K562 (cell line): ENCODE measurements around the gene SEMA6B. TPM values are rescaled to one million over a fixed set of nuclear protein-coding genes. Genes with fewer than 3 reads are reported as not detected.

Experiments used
- ATAC-seq: fragments of 200-7000 bp; cut with Tn5 transposase; 3 replicates; pipeline ENCODE4 v1.9.1; 2020; ENCODE audit warnings: moderate library complexity
- BruUV-seq: library from RNA; stranded (reverse); fragments of 400-500 nt; replicated peaks from 2 replicates; lab custom pipeline; 2021; lab: Mats Ljungman, UMichigan
- CTCF ChIA-PET: fragments of 300-600 bp; formaldehyde crosslinking; extraction: SDS; loops from one replicate; lab custom pipeline; 2021; ENCODE audit warnings: low intra/inter-chr PET ratio; lab: Yijun Ruan, JAX
- POLR2A ChIA-PET: fragments of 300-600, 350-650 bp; sonication (Branson Sonifier 250); formaldehyde crosslinking; extraction: SDS; loops from one replicate; lab custom pipeline; 2021; ENCODE audit warnings: antibody characterized with exemption, inconsistent platforms; lab: Yijun Ruan, JAX
- DNase-seq, 4 experiments: peaks; one replicate each; pipeline versions ENCODE4 v3.0.0 to v3.0.0-alpha.2; 2011 to 2018; ENCODE audit warnings: low spot score in 3 of 4, mixed read lengths in 3 of 4; ENCODE audit errors: extremely low read depth in 1 of 4
- FAIRE-seq: peaks from 2 replicates; lab custom pipeline; 2011; peaks lifted over from hg19 to GRCh38; lab: Jason Lieb, UNC
- H2AFZ ChIP-seq: 2 replicates; pipeline ENCODE4 v1.6.0; 2011; ENCODE audit warnings: low read depth, low read length, control low read depth, inconsistent platforms
- H3K27ac ChIP-seq: fragments of 200-600 bp; 3 replicates; pipeline ENCODE4 v1.8.0; 2011; ENCODE audit warnings: low read depth, mild to moderate bottlenecking, control low read depth, inconsistent platforms, low read length, moderate library complexity, mixed read lengths; ENCODE audit errors: extremely low read depth
- H3K27me3 ChIP-seq, 2 experiments: fragments of 300-600 bp in 1 of 2; 2 replicates in 1 of 2; 3 replicates in 1 of 2; pipeline versions ENCODE4 v1.6.0 to v1.8.0; 2011; ENCODE audit warnings: inconsistent platforms in 2 of 2, low read length in 2 of 2, mild to moderate bottlenecking in 1 of 2, mixed read lengths in 1 of 2, moderate library complexity in 1 of 2; ENCODE audit not compliant: control insufficient read depth in 2 of 2, insufficient read depth in 2 of 2
- H3K36me3 ChIP-seq: fragments of 300-600 bp; 3 replicates; pipeline ENCODE4 v1.8.0; 2011; ENCODE audit warnings: mild to moderate bottlenecking, low read length, inconsistent platforms; ENCODE audit not compliant: control insufficient read depth, insufficient read depth
- H3K4me1 ChIP-seq, 2 experiments: fragments of 200-600 bp in 1 of 2; replicated peaks in 1 of 2; 2 replicates in 1 of 2; 3 replicates in 1 of 2; pipeline versions ENCODE4 v1.5.1 to v1.8.0; 2011; ENCODE audit warnings: inconsistent platforms in 2 of 2, low read length in 2 of 2, mild to moderate bottlenecking in 1 of 2, mixed read lengths in 1 of 2, moderate library complexity in 1 of 2; ENCODE audit not compliant: control insufficient read depth in 2 of 2, insufficient read depth in 2 of 2
- H3K4me2 ChIP-seq: 2 replicates; pipeline ENCODE4 v1.6.1; 2011; ENCODE audit warnings: low read length, control low read depth, inconsistent platforms, mixed read lengths; ENCODE audit not compliant: insufficient read depth
- H3K4me3 ChIP-seq: fragments of 200-600 bp; sonication (generic), shearing (Covaris generic); 2 replicates; pipeline ENCODE4 v1.5.1; 2016; ENCODE audit warnings: control low read depth, inconsistent platforms
- H3K79me2 ChIP-seq: fragments of 200-600 bp; 3 replicates; pipeline ENCODE4 v1.8.0; 2011; ENCODE audit warnings: low read length, inconsistent platforms; ENCODE audit not compliant: control insufficient read depth, insufficient read depth
- H3K9ac ChIP-seq, 2 experiments: 2 replicates each; pipeline versions ENCODE4 v1.6.0 to v1.6.1; 2011; ENCODE audit warnings: low read depth in 2 of 2, low read length in 2 of 2, control low read depth in 1 of 2, inconsistent platforms in 1 of 2, mild to moderate bottlenecking in 1 of 2, mixed read lengths in 1 of 2; ENCODE audit not compliant: insufficient read depth in 1 of 2
- H3K9me1 ChIP-seq: one replicate; pipeline ENCODE4 v1.6.0; 2011; ENCODE audit warnings: inconsistent platforms, mild to moderate bottlenecking, low read length, moderate library complexity; ENCODE audit not compliant: control insufficient read depth, insufficient read depth
- H3K9me3 ChIP-seq: replicated peaks from 2 replicates; pipeline ENCODE4 v1.5.1; 2011; ENCODE audit warnings: low read depth, low read length, inconsistent platforms; ENCODE audit not compliant: control insufficient read depth, insufficient read depth
- H4K20me1 ChIP-seq: replicated peaks from 2 replicates; pipeline ENCODE4 v1.6.1; 2011; ENCODE audit warnings: low read length, inconsistent platforms, mixed read lengths; ENCODE audit not compliant: control insufficient read depth, insufficient read depth
- DNMT1 ChIP-seq: fragments of 450-650 bp; IDR thresholded peaks from 2 replicates; pipeline ENCODE4 v1.6.1; 2016; ENCODE audit warnings: antibody characterized with exemption, mild to moderate bottlenecking
- ZFP36 ChIP-seq: fragments of 150-350 bp; IDR thresholded peaks from 2 replicates; pipeline ENCODE4 v1.6.1; 2018; ENCODE audit warnings: low read length, low read depth; ENCODE audit not compliant: partially characterized antibody
- WGBS: fragments of 100-300 bp; shearing (Covaris generic); methylation state at CpG from one replicate; pipeline ENCODE4 v1.1.6; 2016; ENCODE audit warnings: low coverage, mixed read lengths; ENCODE audit not compliant: insufficient coverage; ENCODE audit errors: missing lambda C conversion rate; 5-methylcytosine and 5-hydroxymethylcytosine counted together
- in situ Hi-C: fragments of 300-500 bp; cut with MboI; formaldehyde crosslinking; loops from 4 replicates; pipeline ENCODE4 v1.15.0; 2018; ENCODE audit warnings: inconsistent platforms, mixed read lengths
- intact Hi-C: fragments of 100-400 bp; cut with micrococcal nuclease; formaldehyde crosslinking; loops from 2 replicates; pipeline ENCODE4 v1.14.2; 2022
- polyA plus RNA-seq, 8 experiments: library from polyadenylated mRNA; depleted of rRNA in 4 of 8; stranded (reverse) in 5 of 8; unstranded in 3 of 8; fragments of >200 nt; fragmentation: Nextera tagmentation in 2 of 8; fragmentation: Illumina TruSeq in 1 of 8; extraction: Ambion mirVana in 2 of 8; extraction: Trizol in 1 of 8; gene quantifications; 2 replicates each; pipeline versions ENCODE4 v1.2.1 to v1.2.3, GENCODE V29; 2011 to 2014; ENCODE audit warnings: inconsistent platforms in 1 of 8, missing spikeins in 1 of 8
- total RNA-seq, 7 experiments: library from RNA; depleted of rRNA in 6 of 7; stranded (reverse); fragments of >200 nt in 6 of 7; fragmentation: Illumina TruSeq in 2 of 7; extraction: Trizol in 2 of 7; gene quantifications; 2 replicates each; pipeline versions ENCODE4 v1.2.1 to v1.2.3, GENCODE V29; 2011 to 2021; ENCODE audit warnings: low replicate concordance in 1 of 7
- TF ChIP-seq, protein P1 (sequence below): fragments of 450-650 bp; IDR thresholded peaks from 2 replicates; pipeline ENCODE4 v1.6.1; 2014; ENCODE audit warnings: low read depth, mild to moderate bottlenecking, moderate library complexity, borderline replicate concordance
- TF ChIP-seq, protein P2 (sequence below): fragments of 250-450 bp; sonication (Bioruptor Pico); IDR thresholded peaks from 2 replicates; pipeline ENCODE4 v1.5.1; 2021; ENCODE audit warnings: mild to moderate bottlenecking
- TF ChIP-seq, protein P3 (sequence below), 3 experiments: fragments of 200-800 bp in 1 of 3; fragments of 250-450 bp in 1 of 3; fragments of 450-650 bp in 1 of 3; sonication (Bioruptor Pico) in 1 of 3; sonication (Bioruptor generic) in 1 of 3; formaldehyde crosslinking in 1 of 3; IDR thresholded peaks; 2 replicates each; pipeline versions ENCODE4 v1.6.1 to v1.8.0; 2016 to 2022; ENCODE audit warnings: mild to moderate bottlenecking in 2 of 3, missing genetic modification characterization in 2 of 3, missing compliant biosample characterization in 1 of 3, moderate library complexity in 1 of 3

The SEMA6B gene
- total and polyA plus RNA-seq, 9 of the 15 experiments (the other 6 are each of a cell fraction or from before 2014, with no cell fraction given), result 0.65 to 4.6 (median 2.5) TPM; not detected in 2

DNA sequence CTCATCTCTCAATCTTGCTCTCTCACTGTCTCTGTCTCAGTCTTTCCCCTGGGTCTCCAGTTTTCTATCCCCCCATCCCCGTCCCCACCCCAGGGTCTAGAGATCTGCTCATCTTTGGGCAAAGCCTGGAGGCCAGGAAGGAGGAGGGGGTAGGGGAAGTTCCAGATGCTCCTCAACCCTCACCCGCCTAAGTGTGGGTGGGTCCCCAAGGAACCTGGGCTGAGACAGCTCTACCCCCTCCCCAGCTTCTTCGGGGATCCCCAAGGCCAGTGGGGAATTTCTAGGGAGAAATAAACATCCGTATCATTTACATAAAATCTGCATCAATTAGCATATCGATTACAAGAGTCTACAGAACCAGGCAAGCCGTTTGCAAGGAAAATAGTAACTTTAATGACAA, 31.8 kb upstream of the SEMA6B start:
- no peak overlapping the region for H3K4me3 ChIP-seq
- CTCF ChIA-PET, result interaction anchor here (1.1 kb wide), 1 partner anchor 45 kb away, joined by 4 read pairs; no protein-coding TSS in a partner anchor
- H3K27me3 ChIP-seq, result no peaks in the 10 kb centered on the region
- in situ Hi-C loops, result no loop called here
- peaks cover 0 to 3% of the 10 kb centered on the region in 2 experiments; a peak in 1 of 5 replicates for H3K4me1 ChIP-seq
- no peaks in the 10 kb centered on the region for H4K20me1 ChIP-seq
- DNase-seq, result no peak
- FAIRE-seq, result no peak
- H3K9me1 ChIP-seq, result no peaks in the 10 kb centered on the region
- no peak for ATAC-seq
- peak; percentile 65 for TF ChIP-seq ZFP36
- TF ChIP-seq, protein P1, sequence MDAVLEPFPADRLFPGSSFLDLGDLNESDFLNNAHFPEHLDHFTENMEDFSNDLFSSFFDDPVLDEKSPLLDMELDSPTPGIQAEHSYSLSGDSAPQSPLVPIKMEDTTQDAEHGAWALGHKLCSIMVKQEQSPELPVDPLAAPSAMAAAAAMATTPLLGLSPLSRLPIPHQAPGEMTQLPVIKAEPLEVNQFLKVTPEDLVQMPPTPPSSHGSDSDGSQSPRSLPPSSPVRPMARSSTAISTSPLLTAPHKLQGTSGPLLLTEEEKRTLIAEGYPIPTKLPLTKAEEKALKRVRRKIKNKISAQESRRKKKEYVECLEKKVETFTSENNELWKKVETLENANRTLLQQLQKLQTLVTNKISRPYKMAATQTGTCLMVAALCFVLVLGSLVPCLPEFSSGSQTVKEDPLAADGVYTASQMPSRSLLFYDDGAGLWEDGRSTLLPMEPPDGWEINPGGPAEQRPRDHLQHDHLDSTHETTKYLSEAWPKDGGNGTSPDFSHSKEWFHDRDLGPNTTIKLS, result no peak
- TF ChIP-seq, all 486 proteins: peak for 1
- intact Hi-C loops, result no loop called here
- 0 out of 4 replicates have a peak overlapping the region, but pooled peaks of 1 of the 2 experiments have one; percentile 61 for H3K9ac ChIP-seq
- H3K9me3 ChIP-seq, result no peaks in the 10 kb centered on the region
- H3K79me2 ChIP-seq, result no peaks in the 10 kb centered on the region
- no TSS peak for BruUV-seq
- 6% methylated on average over 6 of the region's 6 CpGs for WGBS
- no peak overlapping the region for H3K27ac ChIP-seq
- POLR2A ChIA-PET, result interaction anchor here (0.7 kb wide), 1 partner anchor 11 kb away, joined by 3 read pairs; no protein-coding TSS in a partner anchor
- no peaks in the 10 kb centered on the region for H3K36me3 ChIP-seq
- H2AFZ ChIP-seq, result no peak overlapping the region
- no peak overlapping the region for H3K4me2 ChIP-seq

DNA sequence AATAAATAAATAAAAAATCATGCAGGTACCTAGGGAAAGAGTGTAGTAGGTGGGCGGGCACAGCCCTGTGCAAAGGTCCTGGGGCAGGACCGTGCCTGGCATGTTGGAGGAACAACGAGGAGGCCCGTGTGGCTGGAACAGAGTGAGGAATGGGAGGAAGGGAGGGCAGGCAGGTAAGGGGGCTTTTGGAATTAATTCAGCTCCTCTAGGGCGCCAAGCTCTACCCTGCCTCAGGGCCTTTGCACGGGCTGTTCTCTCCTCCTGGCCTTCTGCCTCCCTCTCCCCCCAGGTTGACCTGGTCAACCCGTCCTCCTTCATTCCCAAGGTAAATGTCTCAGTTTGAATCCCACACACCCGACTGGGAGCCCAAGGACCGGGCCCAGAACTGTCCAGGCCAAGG, 31.1 kb upstream of the SEMA6B start:
- Histone ChIP-seq H3K9me1 (no peaks in the 10 kb centered on the region), H3K9me3 (no peaks in the 10 kb centered on the region), H3K4me3 (no peak overlapping the region), H3K27me3 (no peaks in the 10 kb centered on the region), H3K27ac (no peak overlapping the region), H4K20me1 (no peaks in the 10 kb centered on the region), H3K36me3 (no peaks in the 10 kb centered on the region), H3K4me1 (peaks cover 0 to 3% of the 10 kb centered on the region in 2 experiments; a peak in 1 of 5 replicates), H3K4me2 (no peak overlapping the region), H3K9ac (no peak overlapping the region), H3K79me2 (no peaks in the 10 kb centered on the region), H2AFZ (no peak overlapping the region)
- BruUV-seq, result no TSS peak
- FAIRE-seq (no peak), ATAC-seq (no peak), DNase-seq (no peak)
- ChIA-PET CTCF (interaction anchor here (0.6 kb wide), 1 partner anchor 13 kb away, joined by 3 read pairs; no protein-coding TSS in a partner anchor), POLR2A (no interaction called here)
- in situ Hi-C loops (no loop called here), intact Hi-C loops (no loop called here)
- 37% methylated on average over 9 of the region's 9 CpGs for WGBS
- TF ChIP-seq, protein P2, sequence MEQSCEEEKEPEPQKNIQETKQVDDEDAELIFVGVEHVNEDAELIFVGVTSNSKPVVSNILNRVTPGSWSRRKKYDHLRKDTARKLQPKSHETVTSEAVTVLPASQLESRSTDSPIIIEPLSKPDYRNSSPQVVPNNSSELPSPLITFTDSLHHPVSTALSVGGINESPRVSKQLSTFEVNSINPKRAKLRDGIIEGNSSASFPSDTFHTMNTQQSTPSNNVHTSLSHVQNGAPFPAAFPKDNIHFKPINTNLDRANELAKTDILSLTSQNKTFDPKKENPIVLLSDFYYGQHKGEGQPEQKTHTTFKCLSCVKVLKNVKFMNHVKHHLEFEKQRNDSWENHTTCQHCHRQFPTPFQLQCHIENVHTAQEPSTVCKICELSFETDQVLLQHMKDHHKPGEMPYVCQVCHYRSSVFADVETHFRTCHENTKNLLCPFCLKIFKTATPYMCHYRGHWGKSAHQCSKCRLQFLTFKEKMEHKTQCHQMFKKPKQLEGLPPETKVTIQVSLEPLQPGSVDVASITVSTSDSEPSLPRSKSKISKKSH (CRISPR knock-in tag), result no peak
- no peak for TF ChIP-seq DNMT1
- TF ChIP-seq, protein P3, sequence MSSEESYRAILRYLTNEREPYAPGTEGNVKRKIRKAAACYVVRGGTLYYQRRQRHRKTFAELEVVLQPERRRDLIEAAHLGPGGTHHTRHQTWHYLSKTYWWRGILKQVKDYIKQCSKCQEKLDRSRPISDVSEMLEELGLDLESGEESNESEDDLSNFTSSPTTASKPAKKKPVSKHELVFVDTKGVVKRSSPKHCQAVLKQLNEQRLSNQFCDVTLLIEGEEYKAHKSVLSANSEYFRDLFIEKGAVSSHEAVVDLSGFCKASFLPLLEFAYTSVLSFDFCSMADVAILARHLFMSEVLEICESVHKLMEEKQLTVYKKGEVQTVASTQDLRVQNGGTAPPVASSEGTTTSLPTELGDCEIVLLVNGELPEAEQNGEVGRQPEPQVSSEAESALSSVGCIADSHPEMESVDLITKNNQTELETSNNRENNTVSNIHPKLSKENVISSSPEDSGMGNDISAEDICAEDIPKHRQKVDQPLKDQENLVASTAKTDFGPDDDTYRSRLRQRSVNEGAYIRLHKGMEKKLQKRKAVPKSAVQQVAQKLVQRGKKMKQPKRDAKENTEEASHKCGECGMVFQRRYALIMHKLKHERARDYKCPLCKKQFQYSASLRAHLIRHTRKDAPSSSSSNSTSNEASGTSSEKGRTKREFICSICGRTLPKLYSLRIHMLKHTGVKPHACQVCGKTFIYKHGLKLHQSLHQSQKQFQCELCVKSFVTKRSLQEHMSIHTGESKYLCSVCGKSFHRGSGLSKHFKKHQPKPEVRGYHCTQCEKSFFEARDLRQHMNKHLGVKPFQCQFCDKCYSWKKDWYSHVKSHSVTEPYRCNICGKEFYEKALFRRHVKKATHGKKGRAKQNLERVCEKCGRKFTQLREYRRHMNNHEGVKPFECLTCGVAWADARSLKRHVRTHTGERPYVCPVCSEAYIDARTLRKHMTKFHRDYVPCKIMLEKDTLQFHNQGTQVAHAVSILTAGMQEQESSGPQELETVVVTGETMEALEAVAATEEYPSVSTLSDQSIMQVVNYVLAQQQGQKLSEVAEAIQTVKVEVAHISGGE (CRISPR knock-in tag; IDR thresholded peaks at IDR 0.05), result no peak
